Breast epithelium (tissue), 4 donors: Measurements from ENCODE around the gene ABO. TPM values are rescaled to one million over a fixed set of nuclear protein-coding genes. Genes with fewer than 3 reads are reported as not detected.

Experiments
- DNase-seq, 2 donors: peaks; one replicate each; pipeline ENCODE4 v3.0.0-alpha.2; 2019; ENCODE audit warnings: low spot score in 2 of 2
- H3K27ac ChIP-seq, 2 donors: fragments of 200-600 bp; sonication (generic) in 1 of 2; one replicate each; pipeline ENCODE4 v1.5.1; 2016 to 2019; ENCODE audit warnings: mild to moderate bottlenecking in 1 of 2
- H3K27me3 ChIP-seq, 2 donors: fragments of 200-600 bp; sonication (generic) in 1 of 2; one replicate each; pipeline versions ENCODE4 v1.5.1 to v1.6.0; 2017 to 2019; ENCODE audit warnings: control low read depth in 1 of 2, mild to moderate bottlenecking in 1 of 2
- H3K36me3 ChIP-seq: fragments of 200-600 bp; one replicate; pipeline ENCODE4 v1.5.1; 2019
- H3K4me1 ChIP-seq, 2 donors: fragments of 200-600 bp; sonication (generic); one replicate each; pipeline ENCODE4 v1.5.1; 2016 to 2019; ENCODE audit warnings: control low read depth in 1 of 2
- H3K4me3 ChIP-seq, 3 donors: fragments of 200-600 bp; sonication (generic); 1 replicate in 2 of 3; 2 replicates in 1 of 3; pipeline ENCODE4 v1.5.1; 2016 to 2019; ENCODE audit warnings: mild to moderate bottlenecking in 3 of 3, moderate library complexity in 2 of 3
- H3K9me3 ChIP-seq, 2 donors: fragments of 200-600 bp; sonication (generic) in 1 of 2; one replicate each; pipeline ENCODE4 v1.5.1; 2016 to 2019; ENCODE audit warnings: control low read depth in 1 of 2
- CTCF ChIP-seq, 3 donors: fragments of 450-650 bp; IDR thresholded peaks; one replicate each; pipeline ENCODE4 v1.5.1; 2016 to 2017; ENCODE audit warnings: antibody characterized with exemption in 3 of 3, mild to moderate bottlenecking in 3 of 3, moderate library complexity in 3 of 3
- POLR2A ChIP-seq: fragments of 450-650 bp; IDR thresholded peaks from one replicate; pipeline ENCODE4 v1.6.1; 2016; ENCODE audit warnings: antibody characterized with exemption, mild to moderate bottlenecking, moderate library complexity
- POLR2AphosphoS5 ChIP-seq, 3 donors: sonication (generic); formaldehyde crosslinking; IDR thresholded peaks; one replicate each; pipeline ENCODE4 v1.6.1; 2017; ENCODE audit warnings: antibody characterized with exemption in 3 of 3
- intact Hi-C: fragments of 100-400 bp; cut with DNase I; formaldehyde crosslinking; loops from one replicate; pipeline ENCODE4 v1.15.1; 2023; ENCODE audit warnings: low total_unique reads
- total RNA-seq, 3 donors: library from RNA; depleted of rRNA; stranded (reverse); fragments of >200 nt; gene quantifications; one replicate each; pipeline ENCODE4 v1.1.0, GENCODE V29; 2016

ABO gene
- total RNA-seq, 3 donors from 2014 or later = 1.1 to 3.9 (median 2.8) TPM

- intact Hi-C loops = no loop called here
- Histone ChIP-seq H3K36me3 (no peaks in the 10 kb centered on the region), H3K4me3 (no peak overlapping the region), H3K4me1 (no peaks in the 10 kb centered on the region), H3K27ac (no peak overlapping the region), H3K9me3 (peaks cover 2 to 12% of the 10 kb centered on the region in 2 donors), H3K27me3 (peaks cover 0 to 32% of the 10 kb centered on the region in 2 donors)
- no peak for DNase-seq
- no peak for TF ChIP-seq CTCF (IDR thresholded peaks at IDR 0.05)
Observed at GRCh38 chr9:133280392-133280791, 5.4 kb upstream of the ABO start.

- DNase-seq = no peak
- intact Hi-C loops = no loop called here
- TF ChIP-seq CTCF (IDR thresholded peaks at IDR 0.05) = no peak
- TF ChIP-seq POLR2A = no peak
- no peak for TF ChIP-seq POLR2AphosphoS5 (IDR thresholded peaks at IDR 0.05)
Observed at GRCh38 chr9:133278161-133279114, 3.4 kb upstream of the ABO start.

DNA sequence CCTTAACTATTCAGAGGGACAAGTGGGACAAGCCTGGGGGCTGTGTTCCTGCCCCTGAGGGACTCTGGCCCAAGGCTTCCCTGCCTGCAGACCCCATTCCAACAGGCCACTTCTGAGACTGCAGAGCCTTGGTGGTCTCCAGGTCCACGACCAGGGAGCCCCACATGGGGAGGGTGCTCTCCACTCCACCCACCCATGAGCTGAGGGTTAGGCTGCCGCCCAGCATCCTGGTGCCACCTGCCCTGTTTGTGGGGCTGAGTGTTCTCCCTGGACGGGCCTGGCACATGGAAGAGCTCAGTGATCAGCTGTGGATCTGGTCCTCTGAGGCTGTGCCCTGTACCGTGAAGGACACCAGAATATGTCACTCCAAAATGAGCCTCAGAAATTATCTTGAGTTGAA is 2.5 kb upstream of the ABO start:
- no peak for TF ChIP-seq POLR2AphosphoS5 (IDR thresholded peaks at IDR 0.05)
- no peaks in the 10 kb centered on the region for H3K36me3 ChIP-seq
- H3K9me3 ChIP-seq = peaks cover 2 to 12% of the 10 kb centered on the region in 2 donors
- DNase-seq = no peak
- intact Hi-C loops = no loop called here
- H3K27ac ChIP-seq = no peak overlapping the region
- peaks cover 3 to 42% of the 10 kb centered on the region in 2 donors for H3K27me3 ChIP-seq
- no peaks in the 10 kb centered on the region for H3K4me1 ChIP-seq
- no peak overlapping the region for H3K4me3 ChIP-seq

More at GRCh38 chr9:133278161-133279114, 3.4 kb upstream of the ABO start:
- Histone ChIP-seq H3K4me1 (no peaks in the 10 kb centered on the region), H3K27ac (no peak overlapping the region), H3K27me3 (peaks cover 3 to 42% of the 10 kb centered on the region in 2 donors), H3K36me3 (no peaks in the 10 kb centered on the region), H3K4me3 (no peak overlapping the region), H3K9me3 (peaks cover 2 to 12% of the 10 kb centered on the region in 2 donors)

- Histone ChIP-seq H3K36me3 (no peaks in the 10 kb centered on the region), H3K27me3 (peaks cover 3 to 42% of the 10 kb centered on the region in 2 donors), H3K4me3 (no peak overlapping the region), H3K9me3 (peaks cover 2 to 12% of the 10 kb centered on the region in 2 donors), H3K4me1 (no peaks in the 10 kb centered on the region), H3K27ac (no peak overlapping the region)
- intact Hi-C loops = no loop called here
- no peak for TF ChIP-seq POLR2A
- no peak for TF ChIP-seq CTCF (IDR thresholded peaks at IDR 0.05)
- no peak for TF ChIP-seq POLR2AphosphoS5 (IDR thresholded peaks at IDR 0.05)
- DNase-seq = no peak
Observed at GRCh38 chr9:133276923-133277322, 1.9 kb upstream of the ABO start.

DNA sequence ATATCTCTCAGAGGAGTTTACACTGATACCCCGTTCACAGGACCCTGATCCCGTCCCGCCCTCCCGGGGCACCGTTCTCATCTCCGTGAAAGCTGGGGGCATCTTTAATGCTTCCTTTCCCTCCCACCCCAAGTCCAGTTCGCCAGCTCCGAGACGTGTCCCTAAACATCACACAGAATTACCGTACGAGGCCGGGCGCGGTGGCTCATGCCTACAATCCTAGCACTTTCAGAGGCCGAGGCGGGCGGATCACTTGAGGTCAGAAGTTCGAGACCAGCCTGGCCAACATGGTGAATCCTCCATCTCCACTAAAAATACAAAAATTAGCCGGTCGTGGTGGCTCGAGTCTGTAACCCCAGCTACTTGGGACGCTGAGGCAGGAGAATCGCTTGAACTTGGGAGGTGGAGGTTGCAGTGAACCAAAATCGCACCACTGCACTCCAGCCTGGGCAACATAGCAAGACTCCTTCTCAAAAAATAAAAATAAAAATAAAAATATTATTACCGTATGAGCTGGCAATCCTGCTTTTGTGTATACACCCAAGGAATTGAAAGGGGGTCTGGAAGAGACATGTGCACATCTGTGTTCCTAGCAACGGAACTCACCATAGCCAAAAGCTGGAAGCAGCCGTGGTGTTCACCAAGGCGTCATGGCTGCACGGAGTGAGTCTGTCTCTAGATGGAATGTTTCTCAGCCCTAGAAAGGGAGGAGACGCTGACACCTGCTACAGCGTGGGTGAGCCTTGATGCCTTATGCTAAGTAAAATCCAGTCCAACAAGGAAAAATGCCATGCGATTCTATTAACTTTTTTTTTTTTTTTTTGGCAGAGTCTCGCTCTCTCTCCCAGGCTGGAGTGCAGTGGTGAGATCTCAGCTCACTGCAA is 1.2 kb upstream of the ABO start:
- H3K27ac ChIP-seq = peak overlapping the region in 1 of 2 donors; percentile 80
- intact Hi-C loops = no loop called here

More for the DNA sequence above, 1.2 kb upstream of the ABO start:
- Histone ChIP-seq H3K36me3 (no peaks in the 10 kb centered on the region), H3K4me3 (peak overlapping the region; percentile 45 to 69 (median 52)), H3K9me3 (peaks cover 2 to 12% of the 10 kb centered on the region in 2 donors), H3K27me3 (peaks cover 3 to 42% of the 10 kb centered on the region in 2 donors), H3K4me1 (no peaks in the 10 kb centered on the region)
- TF ChIP-seq CTCF (IDR thresholded peaks at IDR 0.05) (no peak), POLR2AphosphoS5 (IDR thresholded peaks at IDR 0.05) (no peak), POLR2A (no peak)
- DNase-seq = no peak
